SK-N-SH (cell line): ENCODE measurements around the gene FAM114A1. TPM values are rescaled to one million over a fixed set of nuclear protein-coding genes. Genes with fewer than 3 reads are reported as not detected.

ENCODE experiments used
- CTCF ChIA-PET: fragments of 300-600, 350-600 bp; formaldehyde crosslinking; extraction: SDS; loops from one replicate; lab custom pipeline; 2021; lab: Yijun Ruan, JAX
- POLR2A ChIA-PET: fragments of 350-600 bp; sonication (Branson Sonifier 250); formaldehyde crosslinking; extraction: SDS; loops from one replicate; lab custom pipeline; 2020; ENCODE audit warnings: antibody characterized with exemption, inconsistent platforms; lab: Yijun Ruan, JAX
- DNase-seq: peaks from one replicate; pipeline ENCODE4 v3.0.0; 2012
- H2AFZ ChIP-seq: fragments of 200-600 bp; sonication (generic); 2 replicates; pipeline ENCODE4 v1.8.1; 2016; ENCODE audit warnings: antibody characterized with exemption, mild to moderate bottlenecking, low read depth
- H3F3A ChIP-seq: fragments of 200-600 bp; sonication (generic); replicated peaks from 2 replicates; pipeline ENCODE3; 2016; ENCODE audit warnings: antibody characterized with exemption, mild to moderate bottlenecking; ENCODE audit not compliant: insufficient read depth
- H3K27ac ChIP-seq, 2 experiments: fragments of 200-500 bp in 1 of 2; fragments of 200-600 bp in 1 of 2; sonication (Bioruptor generic) in 1 of 2; sonication (generic), shearing (Covaris generic) in 1 of 2; 2 replicates each; pipeline versions ENCODE4 v1.5.1 to v1.6.1; 2014 to 2016; ENCODE audit warnings: low read depth in 2 of 2, inconsistent platforms in 1 of 2, low read length in 1 of 2, mild to moderate bottlenecking in 1 of 2, mixed read lengths in 1 of 2
- H3K27me3 ChIP-seq: fragments of 200-600 bp; sonication (generic), shearing (Covaris generic); 2 replicates; pipeline ENCODE4 v1.6.1; 2016; ENCODE audit warnings: mixed run types; ENCODE audit not compliant: insufficient read depth
- H3K36me3 ChIP-seq, 2 experiments: fragments of 200-500 bp in 1 of 2; fragments of 200-600 bp in 1 of 2; sonication (Bioruptor generic) in 1 of 2; sonication (generic) in 1 of 2; replicated peaks in 1 of 2; 2 replicates each; pipeline versions ENCODE3 to v1.5.1; 2014 to 2016; ENCODE audit warnings: low read length in 1 of 2, mild to moderate bottlenecking in 1 of 2; ENCODE audit not compliant: insufficient read depth in 2 of 2, control insufficient read depth in 1 of 2
- H3K4me1 ChIP-seq, 2 experiments: fragments of 200-500 bp in 1 of 2; fragments of 200-600 bp in 1 of 2; sonication (Bioruptor generic) in 1 of 2; sonication (generic), shearing (Covaris generic) in 1 of 2; 2 replicates each; pipeline versions ENCODE4 v1.5.1 to v1.6.1; 2014 to 2016; ENCODE audit warnings: low read depth in 1 of 2, low read length in 1 of 2, mixed run types in 1 of 2; ENCODE audit not compliant: insufficient read depth in 2 of 2, control insufficient read depth in 1 of 2
- H3K4me2 ChIP-seq: fragments of 200-600 bp; sonication (generic), shearing (Covaris generic); 2 replicates; pipeline ENCODE4 v1.6.1; 2017; ENCODE audit warnings: mixed run types
- H3K4me3 ChIP-seq, 2 experiments: fragments of 200-500 bp in 1 of 2; fragments of 200-600 bp in 1 of 2; sonication (Bioruptor generic) in 1 of 2; sonication (generic), shearing (Covaris generic) in 1 of 2; 2 replicates each; pipeline versions ENCODE4 v1.5.1 to v1.8.1; 2014 to 2016; ENCODE audit warnings: low read depth in 2 of 2, inconsistent platforms in 1 of 2, low read length in 1 of 2, mild to moderate bottlenecking in 1 of 2, mixed read lengths in 1 of 2, moderate library complexity in 1 of 2
- H3K79me2 ChIP-seq: fragments of 200-600 bp; sonication (generic); 2 replicates; pipeline ENCODE4 v1.8.1; 2017; ENCODE audit warnings: mild to moderate bottlenecking; ENCODE audit not compliant: insufficient read depth
- H3K9ac ChIP-seq: fragments of 200-600 bp; sonication (generic); 2 replicates; pipeline ENCODE4 v1.6.1; 2017; ENCODE audit warnings: mixed run types
- H3K9me2 ChIP-seq: fragments of 200-600 bp; sonication (generic); 2 replicates; pipeline ENCODE4 v1.6.1; 2017; ENCODE audit warnings: mixed run types
- H3K9me3 ChIP-seq: fragments of 200-600 bp; sonication (generic); 2 replicates; pipeline ENCODE4 v1.6.1; 2017; ENCODE audit warnings: mixed run types, mild to moderate bottlenecking, moderate library complexity
- H4K20me1 ChIP-seq: fragments of 200-600 bp; sonication (generic); 2 replicates; pipeline ENCODE4 v1.6.1; 2017; ENCODE audit warnings: mild to moderate bottlenecking, mixed run types; ENCODE audit not compliant: insufficient read depth
- CHD2 ChIP-seq: fragments of 150-350 bp; IDR thresholded peaks from 2 replicates; pipeline ENCODE4 v1.6.1; 2018; ENCODE audit warnings: low read length; ENCODE audit not compliant: partially characterized antibody
- ELF1 ChIP-seq: IDR thresholded peaks from 2 replicates; pipeline ENCODE4 v1.4.0; 2012
- FOSL2 ChIP-seq: IDR thresholded peaks from 2 replicates; pipeline ENCODE4 v1.4.0; 2012; ENCODE audit warnings: low read depth, mild to moderate bottlenecking, moderate library complexity, borderline replicate concordance
- FOXJ3 ChIP-seq: sonication (generic); formaldehyde crosslinking; IDR thresholded peaks from 2 replicates; pipeline ENCODE4 v1.5.1; 2020; ENCODE audit warnings: mild to moderate bottlenecking, missing genetic modification reagents
- FOXM1 ChIP-seq: IDR thresholded peaks from 2 replicates; pipeline ENCODE4 v1.4.0; 2012; ENCODE audit warnings: low read depth, mild to moderate bottlenecking
- GATA2 ChIP-seq: sonication (generic); formaldehyde crosslinking; IDR thresholded peaks from 2 replicates; pipeline ENCODE4 v1.5.0; 2020; ENCODE audit warnings: mild to moderate bottlenecking, missing genetic modification reagents
- MEF2A ChIP-seq: IDR thresholded peaks from 2 replicates; pipeline ENCODE4 v1.4.0; 2012; ENCODE audit warnings: low read depth, borderline replicate concordance
- MXI1 ChIP-seq: IDR thresholded peaks from 2 replicates; pipeline ENCODE4 v1.6.1; 2012; ENCODE audit warnings: mild to moderate bottlenecking, low read depth, low read length, improper control_type of control experiment
- PBX3 ChIP-seq: IDR thresholded peaks from 2 replicates; pipeline ENCODE4; 2012
- POLR2AphosphoS5 ChIP-seq: IDR thresholded peaks from 2 replicates; pipeline ENCODE4 v1.6.1; 2012; ENCODE audit warnings: low read depth, low read length
- RAD21 ChIP-seq: IDR thresholded peaks from 2 replicates; pipeline ENCODE4 v1.6.1; 2012; ENCODE audit warnings: mild to moderate bottlenecking, low read length
- RCOR1 ChIP-seq: fragments of 150-350 bp; IDR thresholded peaks from 2 replicates; pipeline ENCODE4 v1.6.1; 2017; ENCODE audit warnings: antibody characterized with exemption, low read length
- RFX5 ChIP-seq: IDR thresholded peaks from 2 replicates; pipeline ENCODE4 v1.6.1; 2012; ENCODE audit warnings: mild to moderate bottlenecking, improper control_type of control experiment, low read length
- RXRA ChIP-seq: IDR thresholded peaks from 2 replicates; pipeline ENCODE4 v1.4.0; 2012; ENCODE audit warnings: low read depth, mild to moderate bottlenecking, borderline replicate concordance
- SMC3 ChIP-seq: IDR thresholded peaks from 2 replicates; pipeline ENCODE4 v1.6.1; 2012; ENCODE audit warnings: low read depth, low read length, improper control_type of control experiment
- TCF12 ChIP-seq: IDR thresholded peaks from 2 replicates; pipeline ENCODE4 v1.4.0; 2012
- USF1 ChIP-seq: IDR thresholded peaks from 2 replicates; pipeline ENCODE4 v1.4.0; 2012; ENCODE audit warnings: low read depth, borderline replicate concordance
- ZBTB33 ChIP-seq: IDR thresholded peaks from 2 replicates; pipeline ENCODE4 v1.4.0; 2012; ENCODE audit warnings: low read depth, borderline replicate concordance
- WGBS: methylation state at CpG from one replicate; pipeline ENCODE4 v1.1.6; 2017; ENCODE audit warnings: low lambda C conversion rate; 5-methylcytosine and 5-hydroxymethylcytosine counted together
- polyA plus RNA-seq, 3 experiments: library from polyadenylated mRNA; depleted of rRNA; stranded (reverse); fragments of >200 nt; gene quantifications; 2 replicates each; pipeline ENCODE4 v1.2.3, GENCODE V29; 2012
- TF ChIP-seq, protein P1 (sequence below): fragments of 200-600 bp; sonication (generic); IDR thresholded peaks from 2 replicates; pipeline ENCODE4 v1.6.1; 2017; ENCODE audit warnings: antibody characterized with exemption, mild to moderate bottlenecking, moderate library complexity
- TF ChIP-seq, protein P2 (sequence below): IDR thresholded peaks from 2 replicates; pipeline ENCODE4 v1.4.0; 2012; ENCODE audit warnings: low read depth

The FAM114A1 gene
- polyA plus RNA-seq, 1 of the 3 experiments (the other 2 are of a cell fraction), result 54.2 TPM

DNA sequence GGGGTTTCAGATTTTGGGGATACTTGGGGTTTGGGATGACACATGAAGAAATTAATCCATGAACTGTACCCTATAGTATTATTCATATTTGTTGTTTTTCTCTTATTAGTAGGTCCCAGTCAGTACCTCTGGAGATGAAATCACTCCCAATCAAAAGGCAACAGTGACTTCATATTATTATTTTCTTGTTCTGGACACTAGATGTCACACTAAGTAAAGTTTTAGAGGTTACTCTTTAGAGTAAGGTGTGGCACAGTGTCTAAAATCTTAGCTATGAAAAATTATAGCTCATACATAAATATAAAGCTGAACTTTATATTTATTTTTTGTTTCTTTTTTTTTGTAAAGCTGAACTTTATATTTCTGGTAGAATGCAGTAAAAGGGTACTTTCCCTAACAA is 35.1 kb downstream of the FAM114A1 start:
- no peak overlapping the region for H2AFZ ChIP-seq
- H3K79me2 ChIP-seq, result peaks cover 12% of the 10 kb centered on the region; the same call in 1 of the 2 replicates
- peaks cover 0 to 7% of the 10 kb centered on the region in 2 experiments; a peak in 2 of 4 replicates for H3K4me1 ChIP-seq
- no peak overlapping the region for H3K4me3 ChIP-seq
- TF ChIP-seq RAD21 (peak; percentile 88), SMC3 (peak; percentile 54; the same call in 1 of the 2 replicates), FOSL2 (no peak)
- TF ChIP-seq, protein P1, sequence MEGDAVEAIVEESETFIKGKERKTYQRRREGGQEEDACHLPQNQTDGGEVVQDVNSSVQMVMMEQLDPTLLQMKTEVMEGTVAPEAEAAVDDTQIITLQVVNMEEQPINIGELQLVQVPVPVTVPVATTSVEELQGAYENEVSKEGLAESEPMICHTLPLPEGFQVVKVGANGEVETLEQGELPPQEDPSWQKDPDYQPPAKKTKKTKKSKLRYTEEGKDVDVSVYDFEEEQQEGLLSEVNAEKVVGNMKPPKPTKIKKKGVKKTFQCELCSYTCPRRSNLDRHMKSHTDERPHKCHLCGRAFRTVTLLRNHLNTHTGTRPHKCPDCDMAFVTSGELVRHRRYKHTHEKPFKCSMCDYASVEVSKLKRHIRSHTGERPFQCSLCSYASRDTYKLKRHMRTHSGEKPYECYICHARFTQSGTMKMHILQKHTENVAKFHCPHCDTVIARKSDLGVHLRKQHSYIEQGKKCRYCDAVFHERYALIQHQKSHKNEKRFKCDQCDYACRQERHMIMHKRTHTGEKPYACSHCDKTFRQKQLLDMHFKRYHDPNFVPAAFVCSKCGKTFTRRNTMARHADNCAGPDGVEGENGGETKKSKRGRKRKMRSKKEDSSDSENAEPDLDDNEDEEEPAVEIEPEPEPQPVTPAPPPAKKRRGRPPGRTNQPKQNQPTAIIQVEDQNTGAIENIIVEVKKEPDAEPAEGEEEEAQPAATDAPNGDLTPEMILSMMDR, result peak; percentile 57
- H3K27me3 ChIP-seq, result no peaks in the 10 kb centered on the region
- DNase-seq, result peak; percentile 52
- no peak overlapping the region for H3K27ac ChIP-seq
- peaks cover 9 to 61% of the 10 kb centered on the region in 2 experiments for H3K36me3 ChIP-seq
- H3K9me3 ChIP-seq, result no peaks in the 10 kb centered on the region
- CTCF ChIA-PET, result interaction anchor here (0.5 to 8.7 kb wide), 46 partner anchors 9 to 874 kb away, joined by 3 to 178 read pairs (median 4); partner anchors contain the start of genes LIAS, RPL9 and WDR19
- no peak overlapping the region for H3K4me2 ChIP-seq
- H3F3A ChIP-seq, result peaks cover 11% of the 10 kb centered on the region
- no peaks in the 10 kb centered on the region for H4K20me1 ChIP-seq
- no peak overlapping the region for H3K9ac ChIP-seq
- POLR2A ChIA-PET, result interaction anchor here (0.7 kb wide), 1 partner anchor 248 kb away, joined by 4 read pairs; no protein-coding TSS in a partner anchor
- H3K9me2 ChIP-seq, result no peaks in the 10 kb centered on the region

GRCh38 chr4:38904090-38904666 is 36.6 kb downstream of the FAM114A1 start:
- WGBS, result 83% methylated on average over 10 of the region's 10 CpGs
- peaks cover 14 to 65% of the 10 kb centered on the region in 2 experiments for H3K36me3 ChIP-seq
- CTCF ChIA-PET, result interaction anchor here (0.8 to 8.7 kb wide), 5 partner anchors 10 to 229 kb away, joined by 3 to 178 read pairs (median 4); no protein-coding TSS in a partner anchor
- no peak for TF ChIP-seq USF1
- no peak for TF ChIP-seq RXRA
- no peak for TF ChIP-seq FOXJ3 (CRISPR knock-in tag)
- no peak for TF ChIP-seq MEF2A
- TF ChIP-seq, protein P2, sequence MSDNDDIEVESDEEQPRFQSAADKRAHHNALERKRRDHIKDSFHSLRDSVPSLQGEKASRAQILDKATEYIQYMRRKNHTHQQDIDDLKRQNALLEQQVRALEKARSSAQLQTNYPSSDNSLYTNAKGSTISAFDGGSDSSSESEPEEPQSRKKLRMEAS, result no peak
- TF ChIP-seq PBX3, result no peak
- no peak for TF ChIP-seq TCF12
- TF ChIP-seq ELF1, result no peak
- no peak for TF ChIP-seq FOXM1
- TF ChIP-seq GATA2 (CRISPR knock-in tag), result no peak
- TF ChIP-seq MXI1, result no peak
- TF ChIP-seq, protein P1, result no peak
- no peak for TF ChIP-seq POLR2AphosphoS5
- no peak for TF ChIP-seq RCOR1
- no peak for TF ChIP-seq FOSL2
- no peak for TF ChIP-seq CHD2
- TF ChIP-seq ZBTB33, result no peak
- no peak for TF ChIP-seq RFX5

More at GRCh38 chr4:38904090-38904666, 36.6 kb downstream of the FAM114A1 start:
- DNase-seq, result no peak
- Histone ChIP-seq H3F3A (peaks cover 10% of the 10 kb centered on the region), H3K79me2 (peaks cover 12% of the 10 kb centered on the region; the same call in 1 of the 2 replicates), H3K27me3 (no peaks in the 10 kb centered on the region), H3K4me1 (peaks cover 0 to 7% of the 10 kb centered on the region in 2 experiments; a peak in 2 of 4 replicates), H3K27ac (no peak overlapping the region), H3K4me3 (no peak overlapping the region), H3K4me2 (no peak overlapping the region), H3K9ac (no peak overlapping the region), H3K9me3 (no peaks in the 10 kb centered on the region), H2AFZ (no peak overlapping the region), H4K20me1 (no peaks in the 10 kb centered on the region), H3K9me2 (no peaks in the 10 kb centered on the region)
- POLR2A ChIA-PET, result no interaction called here
